ENCODE results near the gene ZNF117. TPM values are rescaled to one million over a fixed set of nuclear protein-coding genes. Genes with fewer than 3 reads are reported as not detected.
"Not testable (repeated sequence)": the region's sequence is repeated elsewhere in the genome, so short reads cannot be mapped to it uniquely, and the experiment has no call there.

ZNF117 gene
- total RNA-seq, 1 donor from 2014 or later = 16.9 TPM

- no peak for DNase-seq (ENCODE audit: low read depth)
These were observed 6.5 kb upstream of the ZNF117 start for GRCh38 chr7:64997164-64997908.

GRCh38 chr7:64996305-64996704 is 5.5 kb upstream of the ZNF117 start:
- DNase-seq (ENCODE audit: low read depth) = no peak

GRCh38 chr7:64993901-64994300 is 3.1 kb upstream of the ZNF117 start:
- DNase-seq (ENCODE audit: low read depth) = no peak

- DNase-seq (ENCODE audit: low read depth) = no peak
These were observed 2.1 kb upstream of the ZNF117 start for GRCh38 chr7:64992971-64993370.

GRCh38 chr7:64990216-64990615 is 620 bp downstream of the ZNF117 start:
- DNase-seq (ENCODE audit: low read depth) = no peak

- DNase-seq (ENCODE audit: low read depth) = no peak
These were observed 12.2 kb downstream of the ZNF117 start for GRCh38 chr7:64978497-64979203.

GRCh38 chr7:64965594-64965993 is 25.2 kb downstream of the ZNF117 start:
- DNase-seq (ENCODE audit: low read depth) = no peak

GRCh38 chr7:64959072-64959747 is 31.6 kb downstream of the ZNF117 start:
- no peak for DNase-seq (ENCODE audit: low read depth)

- DNase-seq (ENCODE audit: low read depth) = peak; percentile 47
These were observed 39.5 kb downstream of the ZNF117 start for GRCh38 chr7:64951250-64951848.

- not testable (repeated sequence) for DNase-seq (ENCODE audit: low read depth)
These were observed 40.2 kb downstream of the ZNF117 start for GRCh38 chr7:64950673-64951072.

- not testable (repeated sequence) for DNase-seq (ENCODE audit: low read depth)
These were observed 42.1 kb downstream of the ZNF117 start for GRCh38 chr7:64948774-64949173.

- no peak for DNase-seq (ENCODE audit: low read depth)
These were observed 43.4 kb downstream of the ZNF117 start for GRCh38 chr7:64947252-64948000.

- no peak for DNase-seq (ENCODE audit: low read depth)
These were observed 44.1 kb downstream of the ZNF117 start for GRCh38 chr7:64946772-64947171.

- no peak for DNase-seq (ENCODE audit: low read depth)
These were observed 45.2 kb downstream of the ZNF117 start for GRCh38 chr7:64945503-64946175.

- DNase-seq (ENCODE audit: low read depth) = not testable (repeated sequence)
These were observed 46.0 kb downstream of the ZNF117 start for GRCh38 chr7:64944667-64945502.

- not testable (repeated sequence) for DNase-seq (ENCODE audit: low read depth)
These were observed 50.8 kb downstream of the ZNF117 start for GRCh38 chr7:64940021-64940420.

GRCh38 chr7:64938540-64938939 is 52.3 kb downstream of the ZNF117 start:
- DNase-seq (ENCODE audit: low read depth) = no peak

- DNase-seq (ENCODE audit: low read depth) = no peak
These were observed 56.4 kb downstream of the ZNF117 start for GRCh38 chr7:64934478-64934877.

- DNase-seq (ENCODE audit: low read depth) = not testable (repeated sequence)
These were observed 62.3 kb downstream of the ZNF117 start for GRCh38 chr7:64928252-64929187.

All from renal cortical epithelial cell (primary cell).